IPS-18a (cell line): ENCODE data around the gene OSBPL2.

Source experiments
- H3K27ac ChIP-seq: one replicate; pipeline ENCODE4 v1.5.1; 2013; ENCODE audit warnings: low read length
- H3K27me3 ChIP-seq: one replicate; pipeline ENCODE4 v1.6.1; 2013; ENCODE audit warnings: mild to moderate bottlenecking, low read length; ENCODE audit not compliant: control insufficient read depth, insufficient read depth
- H3K36me3 ChIP-seq: one replicate; pipeline ENCODE4 v1.6.1; 2013; ENCODE audit warnings: low read depth, low read length; ENCODE audit not compliant: control insufficient read depth
- H3K4me1 ChIP-seq: one replicate; pipeline ENCODE4 v1.6.1; 2013; ENCODE audit warnings: low read depth, low read length; ENCODE audit not compliant: control insufficient read depth
- H3K4me3 ChIP-seq: one replicate; pipeline ENCODE4 v1.5.1; 2013; ENCODE audit warnings: low read length
- H3K9ac ChIP-seq: one replicate; pipeline ENCODE4 v1.6.1; 2013; ENCODE audit warnings: mild to moderate bottlenecking, low read length, moderate library complexity
- H3K9me3 ChIP-seq: one replicate; pipeline ENCODE4 v1.6.1; 2013; ENCODE audit warnings: low read depth, low read length; ENCODE audit not compliant: control insufficient read depth

Gene OSBPL2

GRCh38 chr20:62237801-62238568 lies at the start of gene OSBPL2:
Gene OSBPL2 (plus strand): TSS chr20:62238521. CDS start chr20:62256185, 17,664 bp downstream.
- Histone ChIP-seq H3K27me3 (no peaks in the 10 kb centered on the region), H3K9ac (peak within 1 kb of the TSS; percentile 34), H3K9me3 (no peaks in the 10 kb centered on the region), H3K27ac (no peak within 1 kb of the TSS), H3K4me1 (peaks cover 5% of the 10 kb centered on the region), H3K4me3 (peak within 1 kb of the TSS; percentile 74), H3K36me3 (no peaks in the 10 kb centered on the region)

- Histone ChIP-seq H3K4me1 (no peaks in the 10 kb centered on the region), H3K9me3 (no peaks in the 10 kb centered on the region), H3K9ac (no peak overlapping the region), H3K36me3 (peaks cover 7% of the 10 kb centered on the region), H3K27me3 (no peaks in the 10 kb centered on the region), H3K4me3 (no peak overlapping the region), H3K27ac (no peak overlapping the region)
Measured at GRCh38 chr20:62190639-62191411, 47.5 kb upstream of the OSBPL2 start.

GRCh38 chr20:62191781-62192559 lies 46.4 kb upstream of the OSBPL2 start:
- Histone ChIP-seq H3K9ac (no peak overlapping the region), H3K4me1 (no peaks in the 10 kb centered on the region), H3K9me3 (no peaks in the 10 kb centered on the region), H3K4me3 (no peak overlapping the region), H3K36me3 (peaks cover 11% of the 10 kb centered on the region), H3K27me3 (no peaks in the 10 kb centered on the region), H3K27ac (no peak overlapping the region)

GRCh38 chr20:62192635-62193034 lies 45.7 kb upstream of the OSBPL2 start:
- Histone ChIP-seq H3K36me3 (peaks cover 11% of the 10 kb centered on the region), H3K9me3 (no peaks in the 10 kb centered on the region), H3K4me1 (no peaks in the 10 kb centered on the region), H3K27me3 (no peaks in the 10 kb centered on the region), H3K4me3 (no peak overlapping the region), H3K9ac (no peak overlapping the region), H3K27ac (no peak overlapping the region)

GRCh38 chr20:62193079-62194025 lies 45.0 kb upstream of the OSBPL2 start:
- Histone ChIP-seq H3K4me3 (no peak overlapping the region), H3K36me3 (peaks cover 18% of the 10 kb centered on the region), H3K9ac (no peak overlapping the region), H3K27me3 (no peaks in the 10 kb centered on the region), H3K4me1 (no peaks in the 10 kb centered on the region), H3K27ac (no peak overlapping the region), H3K9me3 (no peaks in the 10 kb centered on the region)

- Histone ChIP-seq H3K36me3 (peaks cover 17% of the 10 kb centered on the region), H3K4me1 (no peaks in the 10 kb centered on the region), H3K4me3 (no peak overlapping the region), H3K27me3 (no peaks in the 10 kb centered on the region), H3K27ac (no peak overlapping the region), H3K9me3 (no peaks in the 10 kb centered on the region), H3K9ac (no peak overlapping the region)
Measured at GRCh38 chr20:62195075-62195405, 43.3 kb upstream of the OSBPL2 start.

GRCh38 chr20:62195736-62196135 lies 42.6 kb upstream of the OSBPL2 start:
- no peaks in the 10 kb centered on the region for H3K27me3 ChIP-seq
- H3K4me3 ChIP-seq = no peak overlapping the region
- H3K36me3 ChIP-seq = peaks cover 24% of the 10 kb centered on the region
- no peaks in the 10 kb centered on the region for H3K9me3 ChIP-seq
- H3K27ac ChIP-seq = no peak overlapping the region
- H3K4me1 ChIP-seq = no peaks in the 10 kb centered on the region
- no peak overlapping the region for H3K9ac ChIP-seq

GRCh38 chr20:62196286-62196685 lies 42.0 kb upstream of the OSBPL2 start:
- no peak overlapping the region for H3K9ac ChIP-seq
- H3K4me3 ChIP-seq = no peak overlapping the region
- H3K36me3 ChIP-seq = peaks cover 27% of the 10 kb centered on the region
- no peaks in the 10 kb centered on the region for H3K4me1 ChIP-seq
- no peaks in the 10 kb centered on the region for H3K9me3 ChIP-seq
- no peak overlapping the region for H3K27ac ChIP-seq
- H3K27me3 ChIP-seq = no peaks in the 10 kb centered on the region

GRCh38 chr20:62197311-62197710 lies 41.0 kb upstream of the OSBPL2 start:
- Histone ChIP-seq H3K27me3 (no peaks in the 10 kb centered on the region), H3K4me3 (no peak overlapping the region), H3K9ac (no peak overlapping the region), H3K4me1 (no peaks in the 10 kb centered on the region), H3K9me3 (no peaks in the 10 kb centered on the region), H3K36me3 (peaks cover 27% of the 10 kb centered on the region), H3K27ac (no peak overlapping the region)

- no peak overlapping the region for H3K9ac ChIP-seq
- no peaks in the 10 kb centered on the region for H3K9me3 ChIP-seq
- no peaks in the 10 kb centered on the region for H3K4me1 ChIP-seq
- no peak overlapping the region for H3K4me3 ChIP-seq
- peaks cover 27% of the 10 kb centered on the region for H3K36me3 ChIP-seq
- H3K27ac ChIP-seq = no peak overlapping the region
- H3K27me3 ChIP-seq = no peaks in the 10 kb centered on the region
Measured at GRCh38 chr20:62197801-62198200, 40.5 kb upstream of the OSBPL2 start.

GRCh38 chr20:62198496-62198895 lies 39.8 kb upstream of the OSBPL2 start:
- Histone ChIP-seq H3K9ac (no peak overlapping the region), H3K9me3 (no peaks in the 10 kb centered on the region), H3K27ac (no peak overlapping the region), H3K4me1 (no peaks in the 10 kb centered on the region), H3K36me3 (peaks cover 27% of the 10 kb centered on the region), H3K27me3 (no peaks in the 10 kb centered on the region), H3K4me3 (no peak overlapping the region)
